ENCODE measurements around the gene SLC2A5. TPM values are rescaled to one million over a fixed set of nuclear protein-coding genes. Genes with fewer than 3 reads are reported as not detected.
A peak's percentile ranks its signal among the peaks of the same experiment; 100 is the strongest.

SLC2A5 gene
- total and polyA plus RNA-seq, 4 donors: 0.16 to 2.8 (median 1.5) TPM

- no peaks in the 10 kb centered on the region for H3K27me3 ChIP-seq (ENCODE audit: control insufficient read depth in 3 of 3, insufficient read depth in 3 of 3, low read length in 2 of 3)
- TF ChIP-seq CTCF (IDR thresholded peaks at IDR 0.05; ENCODE audit: control extremely low read depth, extremely low read depth): no peak
- H3K9me3 ChIP-seq (ENCODE audit: control insufficient read depth in 4 of 4, insufficient read depth in 3 of 4, low read length in 3 of 4): peaks cover 0 to 2% (median 0%) of the 10 kb centered on the region in 4 donors
- H3K4me1 ChIP-seq (ENCODE audit: control insufficient read depth in 5 of 5, insufficient read depth in 5 of 5, low read length in 5 of 5): peaks cover 0 to 19% (median 4%) of the 10 kb centered on the region in 5 donors
- no peak overlapping the region for H3K4me3 ChIP-seq
- DNase-seq (peak in 1 of 3 donors; percentile 37), ATAC-seq (ENCODE audit: insufficient read depth, low FRiP score) (no peak)
- no peaks in the 10 kb centered on the region for H3K36me3 ChIP-seq (ENCODE audit: control insufficient read depth in 4 of 4, insufficient read depth in 4 of 4, low read length in 4 of 4)
- H3K27ac ChIP-seq (ENCODE audit: low read depth in 1 of 2, low read length in 1 of 2): no peak overlapping the region
- H3K9ac ChIP-seq (ENCODE audit: insufficient read depth in 1 of 2, low read length in 2 of 2): no peak overlapping the region
- 93 to 95% methylated on average over 40 to 50 of the region's 50 CpGs for WGBS, 2 donors
These were observed 2.3 kb upstream of the SLC2A5 start for GRCh38 chr1:9071554-9072235.

GRCh38 chr1:9070486-9070885 lies 1.1 kb upstream of the SLC2A5 start:
- Histone ChIP-seq H3K27ac (ENCODE audit: low read depth in 1 of 2, low read length in 1 of 2) (no peak overlapping the region), H3K4me3 (no peak overlapping the region), H3K9me3 (ENCODE audit: control insufficient read depth in 4 of 4, insufficient read depth in 3 of 4, low read length in 3 of 4) (peaks cover 0 to 2% (median 0%) of the 10 kb centered on the region in 4 donors), H3K9ac (ENCODE audit: insufficient read depth in 1 of 2, low read length in 2 of 2) (no peak overlapping the region), H3K36me3 (ENCODE audit: control insufficient read depth in 4 of 4, insufficient read depth in 4 of 4, low read length in 4 of 4) (no peaks in the 10 kb centered on the region), H3K4me1 (ENCODE audit: control insufficient read depth in 5 of 5, insufficient read depth in 5 of 5, low read length in 5 of 5) (peaks cover 0 to 19% (median 4%) of the 10 kb centered on the region in 5 donors), H3K27me3 (ENCODE audit: control insufficient read depth in 3 of 3, insufficient read depth in 3 of 3, low read length in 2 of 3) (no peaks in the 10 kb centered on the region)
- WGBS, 2 donors: 84 to 95% methylated on average over 7 of the region's 7 CpGs
- ATAC-seq (ENCODE audit: insufficient read depth, low FRiP score) (no peak), DNase-seq (no peak)
- no peak for TF ChIP-seq CTCF (IDR thresholded peaks at IDR 0.05; ENCODE audit: control extremely low read depth, extremely low read depth)

GRCh38 chr1:9068981-9069325 lies 482 bp downstream of the SLC2A5 start:
- WGBS, 2 donors: 35 to 58% methylated on average over 4 of the region's 4 CpGs
- H3K27me3 ChIP-seq (ENCODE audit: control insufficient read depth in 3 of 3, insufficient read depth in 3 of 3, low read length in 2 of 3): no peaks in the 10 kb centered on the region
- H3K4me3 ChIP-seq: no peak overlapping the region
- H3K9ac ChIP-seq (ENCODE audit: insufficient read depth in 1 of 2, low read length in 2 of 2): no peak overlapping the region
- peak overlapping the region in 1 of 2 donors; percentile 39 for H3K27ac ChIP-seq (ENCODE audit: low read depth in 1 of 2, low read length in 1 of 2)
- H3K36me3 ChIP-seq (ENCODE audit: control insufficient read depth in 4 of 4, insufficient read depth in 4 of 4, low read length in 4 of 4): no peaks in the 10 kb centered on the region
- DNase-seq (peak in 2 of 3 donors; percentile 37 to 65), ATAC-seq (ENCODE audit: insufficient read depth, low FRiP score) (no peak)
- peaks cover 0 to 2% (median 0%) of the 10 kb centered on the region in 4 donors for H3K9me3 ChIP-seq (ENCODE audit: control insufficient read depth in 4 of 4, insufficient read depth in 3 of 4, low read length in 3 of 4)
- H3K4me1 ChIP-seq (ENCODE audit: control insufficient read depth in 5 of 5, insufficient read depth in 5 of 5, low read length in 5 of 5): peaks cover 0 to 31% (median 9%) of the 10 kb centered on the region in 5 donors
- TF ChIP-seq CTCF (IDR thresholded peaks at IDR 0.05; ENCODE audit: control extremely low read depth, extremely low read depth): no peak

Data from lung (tissue), 12 donors.